Measurements from ENCODE around the gene FGF9.

The FGF9 gene

GRCh38 chr13:21670883-21671619 is at the start of gene FGF9:
Gene FGF9, plus strand, starts transcription at chr13:21671073. Its CDS starts 840 bp downstream, at chr13:21671913.
- DNase-seq (ENCODE audit: low spot score): peak; percentile 90
- in situ Hi-C loops (cut with MboI; ENCODE audit: low sequenced_read_pairs, unreplicated experiment): no loop called here
- TF ChIP-seq CTCF (IDR thresholded peaks at IDR 0.05; ENCODE audit: borderline replicate concordance, control extremely low read depth, extremely low read depth, insufficient read depth, missing control alignments): no peak

DNA sequence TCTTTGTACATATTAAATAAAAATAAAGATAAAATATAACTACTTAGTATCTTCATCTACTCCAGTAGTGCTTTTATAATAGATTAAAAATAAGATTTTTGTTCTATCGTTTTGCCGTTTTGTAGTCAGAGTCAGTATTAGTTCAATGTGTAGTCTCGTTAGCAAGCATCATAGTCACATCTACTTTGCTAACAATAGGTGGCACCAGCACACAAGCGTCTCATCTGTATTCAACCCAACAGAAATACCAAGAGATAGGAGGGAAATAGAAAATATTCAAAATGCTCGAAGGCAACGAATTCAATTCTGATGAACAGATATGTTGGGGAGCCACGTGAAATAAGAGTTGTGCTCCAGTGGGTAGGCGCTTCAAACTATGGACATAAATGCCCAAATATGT is 45.5 kb upstream of the FGF9 start:
- in situ Hi-C loops (cut with MboI; ENCODE audit: low sequenced_read_pairs, unreplicated experiment): loop anchor here (25.0 kb wide), 2 partner anchors 662 to 1162 kb away; no protein-coding TSS in a partner anchor
- DNase-seq (ENCODE audit: low spot score): peak; percentile 60
- peak; percentile 44 for TF ChIP-seq CTCF (IDR thresholded peaks at IDR 0.05; ENCODE audit: borderline replicate concordance, control extremely low read depth, extremely low read depth, insufficient read depth, missing control alignments)

- in situ Hi-C loops (cut with MboI; ENCODE audit: low sequenced_read_pairs, unreplicated experiment): loop anchor here (25.0 kb wide), 2 partner anchors 655 to 1155 kb away; no protein-coding TSS in a partner anchor
- no peak for TF ChIP-seq CTCF (IDR thresholded peaks at IDR 0.05; ENCODE audit: borderline replicate concordance, control extremely low read depth, extremely low read depth, insufficient read depth, missing control alignments)
- no peak for DNase-seq (ENCODE audit: low spot score)
Observed at GRCh38 chr13:21632196-21632595, 38.7 kb upstream of the FGF9 start.

DNA sequence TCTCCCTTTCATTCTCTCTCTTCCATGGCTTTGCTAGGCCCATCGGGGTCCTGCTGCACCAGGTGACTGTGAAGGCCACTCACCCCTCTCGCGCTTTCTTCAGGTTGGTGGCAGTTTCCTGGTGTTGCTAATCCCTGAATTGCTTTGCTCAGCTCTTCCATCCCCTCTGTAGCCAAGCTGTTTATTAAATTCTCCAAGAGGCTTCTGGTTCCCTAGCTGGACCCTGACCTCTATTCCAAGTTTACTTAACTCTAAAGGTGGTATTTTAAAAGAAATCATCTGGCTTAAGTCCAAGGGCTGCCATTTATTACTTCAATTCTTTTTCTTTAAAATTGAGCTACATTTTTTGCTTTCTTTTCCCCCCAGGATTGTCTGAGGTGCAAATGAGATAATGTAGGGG is 34.2 kb upstream of the FGF9 start:
- no peak for DNase-seq (ENCODE audit: low spot score)
- TF ChIP-seq CTCF (IDR thresholded peaks at IDR 0.05; ENCODE audit: borderline replicate concordance, control extremely low read depth, extremely low read depth, insufficient read depth, missing control alignments): no peak
- in situ Hi-C loops (cut with MboI; ENCODE audit: low sequenced_read_pairs, unreplicated experiment): loop anchor here (25.0 kb wide), 2 partner anchors 651 to 1151 kb away; no protein-coding TSS in a partner anchor

DNA sequence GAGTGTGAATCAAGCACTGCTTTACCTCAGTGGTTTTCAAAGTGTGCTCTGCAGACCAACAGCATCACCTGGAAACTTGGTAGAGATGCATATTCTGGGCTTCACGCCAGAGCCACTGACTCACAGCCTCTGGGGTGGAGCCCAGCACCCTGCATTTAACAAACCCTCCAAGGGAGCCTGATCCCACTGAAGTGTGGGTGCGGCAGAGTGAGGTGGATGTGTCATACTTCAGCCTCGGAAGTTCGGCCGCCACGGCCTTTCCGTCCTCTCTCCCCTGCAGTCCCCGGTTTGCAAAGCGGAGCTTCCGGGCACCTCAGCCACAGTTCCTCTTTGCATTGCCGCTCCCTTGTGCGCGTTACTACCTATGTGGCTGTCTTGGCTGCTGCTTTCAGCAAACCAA is 33.6 kb upstream of the FGF9 start:
- no peak for DNase-seq (ENCODE audit: low spot score)
- in situ Hi-C loops (cut with MboI; ENCODE audit: low sequenced_read_pairs, unreplicated experiment): loop anchor here (25.0 kb wide), 2 partner anchors 650 to 1150 kb away; no protein-coding TSS in a partner anchor
- no peak for TF ChIP-seq CTCF (IDR thresholded peaks at IDR 0.05; ENCODE audit: borderline replicate concordance, control extremely low read depth, extremely low read depth, insufficient read depth, missing control alignments)

DNA sequence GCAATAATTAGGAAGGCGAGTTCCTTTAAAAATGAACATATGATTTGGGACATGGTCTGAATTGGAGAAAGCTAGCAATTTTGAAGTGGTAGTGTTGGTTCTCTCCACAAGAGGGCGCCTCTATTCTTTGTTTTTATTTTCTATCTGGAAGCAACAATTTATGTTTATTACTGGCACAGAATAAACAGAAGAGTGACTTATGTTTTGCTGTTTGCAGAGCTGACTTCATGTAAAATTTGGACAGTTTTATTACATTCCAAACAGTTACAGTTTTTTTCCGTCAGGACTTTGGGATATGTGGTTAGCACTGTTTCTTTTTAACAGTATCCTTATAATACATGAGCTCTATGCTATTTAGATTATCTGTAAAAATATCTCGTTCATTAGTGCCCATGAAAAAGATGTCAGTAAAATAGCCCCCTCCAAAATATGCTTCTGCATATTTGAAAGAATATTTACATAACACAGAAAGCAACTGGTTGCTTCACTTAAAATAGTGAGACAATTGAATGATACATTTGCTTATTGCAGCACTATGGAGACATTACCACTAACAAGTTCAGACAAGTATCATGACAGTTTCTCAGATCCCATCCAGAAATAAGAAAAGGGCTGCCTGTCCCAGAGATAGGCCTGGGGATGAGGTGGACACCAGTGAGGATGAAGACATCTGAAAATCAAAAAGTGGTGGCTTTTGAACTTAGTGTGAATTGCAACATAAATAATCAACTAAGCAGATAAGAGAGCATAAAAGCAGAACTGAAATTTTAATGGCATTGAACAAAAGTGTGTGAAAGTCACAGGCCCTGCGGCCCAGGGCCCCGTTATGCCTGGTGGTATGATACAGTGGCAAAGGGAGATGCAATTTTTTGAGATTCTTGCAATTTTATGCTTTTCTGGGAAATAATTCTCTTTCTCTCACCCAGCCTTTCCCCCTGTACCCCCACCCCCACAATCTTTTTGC is 32.3 kb upstream of the FGF9 start:
- DNase-seq (ENCODE audit: low spot score): peak; percentile 60
- peak; percentile 39 for TF ChIP-seq CTCF (IDR thresholded peaks at IDR 0.05; ENCODE audit: borderline replicate concordance, control extremely low read depth, extremely low read depth, insufficient read depth, missing control alignments)
- in situ Hi-C loops (cut with MboI; ENCODE audit: low sequenced_read_pairs, unreplicated experiment): loop anchor here (25.0 kb wide), 2 partner anchors 649 to 1149 kb away; no protein-coding TSS in a partner anchor
